ENCODE results near the gene PSMA4.
"Not testable (repeated sequence)": the region's sequence is repeated elsewhere in the genome, so short reads cannot be mapped to it uniquely, and the experiment has no call there.

Gene PSMA4

DNA sequence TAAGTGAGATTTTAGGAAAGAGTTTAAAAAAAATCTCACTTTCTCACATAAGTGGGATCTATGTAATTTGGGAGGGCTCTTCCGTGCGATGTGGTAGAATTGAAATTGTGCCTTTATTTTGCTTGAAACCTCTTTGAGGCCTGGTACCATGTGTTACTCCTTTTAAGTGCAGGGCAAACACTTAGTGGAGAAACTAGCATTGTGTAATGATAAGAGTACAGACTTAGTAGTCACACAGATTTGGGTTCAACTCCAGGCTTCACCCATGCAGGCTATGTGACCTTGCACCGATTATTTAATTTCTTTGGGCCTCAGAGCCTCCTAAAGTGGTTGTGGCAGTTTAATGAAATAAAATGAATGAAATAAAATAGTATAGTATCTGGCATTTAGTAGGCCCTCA is 2.4 kb downstream of the PSMA4 start:
- TF ChIP-seq TAF1 (IDR thresholded peaks at IDR 0.05; ENCODE audit: low read depth, low read length) (no peak), SPI1 (IDR thresholded peaks at IDR 0.05; ENCODE audit: low read depth, low read length) (no peak), PAX5 (IDR thresholded peaks at IDR 0.05; ENCODE audit: insufficient read depth, low read length, severe bottlenecking) (no peak), POLR2AphosphoS5 (IDR thresholded peaks at IDR 0.05; ENCODE audit: low read depth, low read length) (no peak), POLR2A (IDR thresholded peaks at IDR 0.05; ENCODE audit: low read depth, low read length) (no peak), POU2F2 (IDR thresholded peaks at IDR 0.05; ENCODE audit: low read depth, low read length) (no peak)
- DNase-seq (ENCODE audit: insufficient read length, low spot score) (no peak), FAIRE-seq (no peak)

DNA sequence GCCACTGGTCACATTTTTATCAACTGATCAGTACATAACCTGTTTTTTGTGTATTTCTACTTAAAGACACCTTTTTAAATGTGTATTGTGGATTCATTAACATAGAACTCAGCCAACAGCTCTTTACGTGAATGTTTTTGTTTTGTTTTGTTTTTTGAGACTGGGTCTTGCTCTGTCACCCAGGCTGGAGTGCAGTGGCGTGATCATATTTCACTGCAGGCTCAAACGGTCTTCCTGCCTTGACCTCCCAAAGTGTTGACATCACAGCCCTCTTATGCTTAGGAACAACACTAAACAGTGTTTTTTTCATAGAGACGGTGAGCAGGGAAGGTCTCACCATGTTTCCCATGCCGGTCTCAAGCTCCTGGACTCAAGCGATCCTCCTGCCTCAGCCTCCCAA is 9.9 kb downstream of the PSMA4 start:
- FAIRE-seq (no peak), DNase-seq (ENCODE audit: insufficient read length, low spot score) (no peak)
- TF ChIP-seq POLR2A (IDR thresholded peaks at IDR 0.05; ENCODE audit: low read depth, low read length) (no peak), SPI1 (IDR thresholded peaks at IDR 0.05; ENCODE audit: low read depth, low read length) (no peak), POU2F2 (IDR thresholded peaks at IDR 0.05; ENCODE audit: low read depth, low read length) (no peak), POLR2AphosphoS5 (IDR thresholded peaks at IDR 0.05; ENCODE audit: low read depth, low read length) (no peak; the same call in 1 of the 2 replicates), TAF1 (IDR thresholded peaks at IDR 0.05; ENCODE audit: low read depth, low read length) (no peak), PAX5 (IDR thresholded peaks at IDR 0.05; ENCODE audit: insufficient read depth, low read length, severe bottlenecking) (no peak)

DNA sequence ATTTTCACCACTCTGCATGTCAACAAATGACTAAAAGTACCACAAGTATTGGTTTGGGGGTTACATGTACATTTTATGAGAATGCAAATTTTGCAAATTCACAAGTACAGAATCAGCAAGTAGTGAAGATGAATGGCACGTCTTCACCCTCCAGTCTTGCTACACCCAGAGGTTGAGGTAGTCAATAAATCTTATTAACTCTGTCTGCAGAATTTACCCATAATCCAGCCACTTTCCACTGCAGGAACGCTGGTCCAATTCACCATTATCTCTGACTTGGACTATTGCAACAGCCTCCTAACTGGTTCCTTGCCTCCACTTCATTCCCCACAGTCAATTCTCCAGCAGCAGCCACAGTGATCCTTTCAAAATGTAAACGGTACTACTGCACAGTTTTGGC is 10.6 kb downstream of the PSMA4 start:
- peak; percentile 43 for FAIRE-seq
- TF ChIP-seq TAF1 (IDR thresholded peaks at IDR 0.05; ENCODE audit: low read depth, low read length) (no peak), SPI1 (IDR thresholded peaks at IDR 0.05; ENCODE audit: low read depth, low read length) (no peak), POU2F2 (IDR thresholded peaks at IDR 0.05; ENCODE audit: low read depth, low read length) (no peak), PAX5 (IDR thresholded peaks at IDR 0.05; ENCODE audit: insufficient read depth, low read length, severe bottlenecking) (no peak), POLR2A (IDR thresholded peaks at IDR 0.05; ENCODE audit: low read depth, low read length) (no peak), POLR2AphosphoS5 (IDR thresholded peaks at IDR 0.05; ENCODE audit: low read depth, low read length) (no peak)
- no peak for DNase-seq (ENCODE audit: insufficient read length, low spot score)

DNA sequence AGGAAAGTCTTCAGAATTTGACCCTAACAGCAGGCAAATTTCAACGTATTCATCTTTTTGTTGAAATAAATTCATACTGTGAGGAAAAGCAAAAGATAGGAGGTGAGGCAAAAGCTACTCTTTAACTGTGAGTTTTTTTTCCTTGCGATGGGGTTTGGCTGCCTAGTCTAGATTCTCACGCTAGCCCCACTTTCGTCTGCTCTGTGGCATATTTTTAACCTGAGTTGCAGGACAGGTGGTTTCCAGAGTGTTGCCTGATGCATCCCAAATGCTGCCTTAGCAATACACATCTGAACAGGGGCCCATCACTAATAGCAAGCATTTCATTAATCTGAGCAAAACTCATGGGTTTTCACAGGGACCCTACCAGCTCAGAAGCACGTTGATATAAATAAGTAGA is 11.7 kb downstream of the PSMA4 start:
- DNase-seq (ENCODE audit: insufficient read length, low spot score) = no peak
- FAIRE-seq = no peak
- no peak for TF ChIP-seq SPI1 (IDR thresholded peaks at IDR 0.05; ENCODE audit: low read depth, low read length)
- TF ChIP-seq POLR2AphosphoS5 (IDR thresholded peaks at IDR 0.05; ENCODE audit: low read depth, low read length) = no peak
- no peak for TF ChIP-seq POLR2A (IDR thresholded peaks at IDR 0.05; ENCODE audit: low read depth, low read length)
- no peak for TF ChIP-seq POU2F2 (IDR thresholded peaks at IDR 0.05; ENCODE audit: low read depth, low read length)
- TF ChIP-seq PAX5 (IDR thresholded peaks at IDR 0.05; ENCODE audit: insufficient read depth, low read length, severe bottlenecking) = no peak
- no peak for TF ChIP-seq TAF1 (IDR thresholded peaks at IDR 0.05; ENCODE audit: low read depth, low read length)

DNA sequence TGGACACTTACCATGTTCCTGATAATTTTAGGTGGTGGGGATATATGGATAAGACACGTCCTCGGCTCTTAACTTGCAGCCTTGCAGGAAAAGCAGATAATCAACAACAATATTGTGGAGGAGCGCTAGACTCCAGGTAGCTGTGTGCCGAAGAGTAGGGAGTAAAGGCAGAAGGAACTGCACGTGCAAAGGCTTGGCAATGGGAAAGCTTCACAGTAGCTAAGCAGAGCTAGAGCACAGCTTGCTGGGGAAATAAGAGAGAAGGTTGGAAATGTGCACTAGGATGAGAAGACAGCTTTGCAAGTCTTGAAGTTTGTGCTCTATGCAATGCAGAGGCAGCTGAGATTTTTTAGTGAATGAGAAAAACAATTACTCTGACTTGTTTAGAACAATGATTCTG is 12.4 kb downstream of the PSMA4 start:
- no peak for FAIRE-seq
- TF ChIP-seq TAF1 (IDR thresholded peaks at IDR 0.05; ENCODE audit: low read depth, low read length) (no peak), SPI1 (IDR thresholded peaks at IDR 0.05; ENCODE audit: low read depth, low read length) (no peak), POLR2A (IDR thresholded peaks at IDR 0.05; ENCODE audit: low read depth, low read length) (no peak), PAX5 (IDR thresholded peaks at IDR 0.05; ENCODE audit: insufficient read depth, low read length, severe bottlenecking) (no peak), POU2F2 (IDR thresholded peaks at IDR 0.05; ENCODE audit: low read depth, low read length) (no peak), POLR2AphosphoS5 (IDR thresholded peaks at IDR 0.05; ENCODE audit: low read depth, low read length) (no peak)
- DNase-seq (ENCODE audit: insufficient read length, low spot score) = no peak

DNA sequence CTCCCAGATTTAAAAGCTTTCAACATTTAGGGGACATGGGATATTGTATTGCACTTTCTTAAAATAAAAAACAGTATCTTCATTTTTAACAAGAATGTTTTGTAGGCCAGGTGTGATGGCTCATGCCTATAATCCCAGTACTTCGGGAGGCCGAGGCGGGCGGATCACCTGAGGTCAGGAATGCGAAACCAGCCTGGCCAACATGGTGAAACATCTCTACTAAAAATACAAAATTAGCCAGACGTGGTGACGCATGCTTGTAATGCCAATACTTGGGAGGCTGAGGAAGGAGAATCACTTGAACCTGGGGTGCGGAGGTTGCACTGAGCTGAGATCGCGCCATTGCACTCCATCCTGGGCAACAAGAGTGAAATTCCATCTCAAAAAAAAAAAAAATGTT is 20.0 kb downstream of the PSMA4 start:
- not testable (repeated sequence) for FAIRE-seq; DNase-seq (ENCODE audit: insufficient read length, low spot score)

DNA sequence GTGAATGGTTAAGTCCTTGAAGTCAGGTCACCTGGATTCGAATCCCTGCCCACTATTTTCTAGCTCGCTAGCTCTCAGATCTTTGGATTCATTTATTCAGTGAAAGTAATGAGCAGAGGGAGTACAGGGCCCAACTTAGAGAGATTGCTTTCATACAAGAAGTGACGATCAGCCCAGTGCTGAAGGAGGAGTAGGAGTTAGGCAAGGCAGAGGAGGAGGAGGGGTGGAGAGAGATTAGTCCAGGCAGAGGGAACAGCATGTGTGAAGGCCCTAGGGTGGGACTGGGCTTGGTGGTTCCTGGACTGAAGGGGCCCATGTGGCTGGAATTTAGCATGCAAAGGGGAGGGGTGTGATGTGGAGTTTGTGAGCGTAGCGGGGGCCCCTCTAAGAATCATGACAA is 21.2 kb downstream of the PSMA4 start:
- no peak for FAIRE-seq
- DNase-seq (ENCODE audit: insufficient read length, low spot score) = no peak
- no peak for TF ChIP-seq POLR2A (IDR thresholded peaks at IDR 0.05; ENCODE audit: low read depth, low read length)
- no peak for TF ChIP-seq POU2F2 (IDR thresholded peaks at IDR 0.05; ENCODE audit: low read depth, low read length)
- no peak for TF ChIP-seq PAX5 (IDR thresholded peaks at IDR 0.05; ENCODE audit: insufficient read depth, low read length, severe bottlenecking)
- TF ChIP-seq TAF1 (IDR thresholded peaks at IDR 0.05; ENCODE audit: low read depth, low read length) = no peak
- TF ChIP-seq POLR2AphosphoS5 (IDR thresholded peaks at IDR 0.05; ENCODE audit: low read depth, low read length) = no peak
- TF ChIP-seq SPI1 (IDR thresholded peaks at IDR 0.05; ENCODE audit: low read depth, low read length) = no peak

DNA sequence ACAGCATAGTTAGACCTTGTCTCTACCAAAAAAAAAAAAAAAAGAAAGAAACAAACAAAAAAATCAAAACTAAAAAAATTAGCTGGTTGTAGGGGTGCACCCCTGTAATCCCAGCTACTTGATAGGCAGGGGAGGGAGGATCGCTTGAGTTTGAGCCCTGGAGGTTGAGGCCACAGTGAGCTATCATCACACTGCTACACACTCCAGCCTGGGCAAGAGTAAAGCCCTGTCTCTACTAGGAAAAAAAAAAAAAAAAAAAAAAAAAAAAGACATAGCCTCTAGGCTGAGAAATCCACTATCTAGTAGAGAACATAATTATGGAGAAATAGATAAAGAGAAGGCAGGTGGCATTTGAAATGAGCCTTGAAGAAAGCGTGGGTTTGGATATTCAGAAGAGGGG is 22.8 kb downstream of the PSMA4 start:
- no peak for FAIRE-seq
- TF ChIP-seq POLR2A (IDR thresholded peaks at IDR 0.05; ENCODE audit: low read depth, low read length) (no peak), POLR2AphosphoS5 (IDR thresholded peaks at IDR 0.05; ENCODE audit: low read depth, low read length) (no peak), TAF1 (IDR thresholded peaks at IDR 0.05; ENCODE audit: low read depth, low read length) (no peak), PAX5 (IDR thresholded peaks at IDR 0.05; ENCODE audit: insufficient read depth, low read length, severe bottlenecking) (no peak), SPI1 (IDR thresholded peaks at IDR 0.05; ENCODE audit: low read depth, low read length) (no peak), POU2F2 (IDR thresholded peaks at IDR 0.05; ENCODE audit: low read depth, low read length) (no peak)
- no peak for DNase-seq (ENCODE audit: insufficient read length, low spot score)

DNA sequence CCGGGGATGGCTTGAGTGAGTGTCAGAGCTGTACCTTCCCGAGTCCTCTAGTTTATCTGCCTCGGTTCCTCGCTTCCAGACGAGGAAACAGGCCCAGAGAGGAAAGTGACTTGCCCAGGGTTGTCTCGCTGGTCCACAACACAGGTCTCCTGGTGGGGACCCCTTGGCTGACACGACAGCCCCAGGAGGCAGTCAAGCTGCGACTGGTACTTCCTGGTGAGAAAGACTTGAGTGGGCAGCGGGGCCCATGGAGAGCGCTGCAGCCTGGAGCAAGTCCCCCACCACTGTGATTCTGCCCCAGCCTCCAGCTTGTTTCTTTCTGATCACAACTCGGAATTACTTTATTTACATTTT is 24.5 kb downstream of the PSMA4 start:
- DNase-seq (ENCODE audit: insufficient read length, low spot score) (no peak), FAIRE-seq (no peak)
- TF ChIP-seq POLR2AphosphoS5 (IDR thresholded peaks at IDR 0.05; ENCODE audit: low read depth, low read length) = no peak
- no peak for TF ChIP-seq POLR2A (IDR thresholded peaks at IDR 0.05; ENCODE audit: low read depth, low read length)
- TF ChIP-seq POU2F2 (IDR thresholded peaks at IDR 0.05; ENCODE audit: low read depth, low read length) = no peak
- no peak for TF ChIP-seq TAF1 (IDR thresholded peaks at IDR 0.05; ENCODE audit: low read depth, low read length)
- TF ChIP-seq PAX5 (IDR thresholded peaks at IDR 0.05; ENCODE audit: insufficient read depth, low read length, severe bottlenecking) = no peak
- no peak for TF ChIP-seq SPI1 (IDR thresholded peaks at IDR 0.05; ENCODE audit: low read depth, low read length)

DNA sequence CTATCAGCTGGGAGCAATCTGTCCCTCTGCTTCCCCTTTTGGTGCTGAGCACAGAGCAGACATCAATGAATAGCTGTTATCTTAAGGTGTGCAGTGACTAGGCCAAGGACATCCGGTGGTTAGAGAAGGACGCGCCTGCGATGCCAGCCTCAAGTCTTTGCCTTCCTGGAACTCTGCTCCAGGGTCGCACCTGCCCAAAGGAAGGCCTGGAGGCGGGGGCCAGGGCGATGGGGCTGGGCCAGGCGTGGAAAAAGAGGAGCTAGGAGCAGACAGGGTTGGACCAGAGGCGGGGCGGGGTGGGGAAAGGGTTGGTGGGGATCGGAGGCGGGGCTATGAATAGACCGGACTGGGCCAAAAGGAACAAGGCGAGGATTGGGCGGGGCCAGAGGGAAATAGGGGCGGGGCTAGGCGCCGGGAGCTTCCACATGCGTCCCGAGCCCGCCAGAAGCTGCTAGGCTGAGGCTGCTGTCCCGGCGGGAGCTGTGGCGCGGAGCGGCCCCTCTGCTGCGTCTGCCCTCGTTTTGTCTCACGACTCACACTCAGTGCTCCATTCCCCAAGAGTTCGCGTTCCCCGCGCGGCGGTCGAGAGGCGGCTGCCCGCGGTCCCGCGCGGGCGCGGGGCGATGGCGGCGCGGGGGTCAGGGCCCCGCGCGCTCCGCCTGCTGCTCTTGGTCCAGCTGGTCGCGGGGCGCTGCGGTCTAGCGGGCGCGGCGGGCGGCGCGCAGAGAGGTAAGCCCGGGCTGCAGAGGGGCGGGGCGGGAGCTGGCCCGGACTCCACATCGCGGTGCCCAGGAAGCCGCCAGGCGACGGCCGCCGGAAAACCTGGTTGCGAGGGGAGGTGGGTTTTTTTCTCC is 25.1 kb downstream of the PSMA4 start, which contains the start of gene CHRNA5:
Gene CHRNA5, plus strand, starts transcription at position 424 of the 854 bp plus-strand sequence. Its CDS starts 200 bp downstream, at position 624.
- FAIRE-seq (peak; percentile 69), DNase-seq (ENCODE audit: insufficient read length, low spot score) (peak; percentile 46)
- TF ChIP-seq POLR2A (IDR thresholded peaks at IDR 0.05; ENCODE audit: low read depth, low read length) (no peak), POU2F2 (IDR thresholded peaks at IDR 0.05; ENCODE audit: low read depth, low read length) (no peak), SPI1 (IDR thresholded peaks at IDR 0.05; ENCODE audit: low read depth, low read length) (no peak), PAX5 (IDR thresholded peaks at IDR 0.05; ENCODE audit: insufficient read depth, low read length, severe bottlenecking) (no peak)

Data from GM12891 (cell line).